Measurements from ENCODE around the gene ZBTB40. TPM values are rescaled to one million over a fixed set of nuclear protein-coding genes. Genes with fewer than 3 reads are reported as not detected.

ZBTB40 gene
- total RNA-seq, 6 experiments from 2014 or later, result 6.2 to 7.6 (median 7.0) TPM

DNA sequence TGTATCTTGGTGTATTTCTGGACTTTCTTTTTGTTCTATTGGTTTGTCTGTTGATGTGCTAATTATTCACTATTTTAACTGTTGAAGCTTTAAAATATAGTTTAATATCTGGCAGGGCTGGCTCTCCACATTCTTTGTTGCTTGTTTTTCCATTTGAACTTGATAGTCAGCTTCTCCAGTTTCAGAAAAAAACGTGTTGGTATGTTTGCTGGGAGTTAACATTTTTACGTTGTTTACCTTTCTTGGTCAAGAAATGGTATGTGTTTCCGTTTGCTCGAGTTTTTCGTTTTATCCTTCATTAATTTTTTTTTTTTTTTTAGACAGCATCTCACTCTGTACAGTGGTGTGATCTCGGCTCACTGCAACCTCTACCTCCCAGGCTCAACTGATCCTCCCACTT is 16.9 kb upstream of the ZBTB40 start:
- no peaks in the 10 kb centered on the region for H3K4me1 ChIP-seq
- H3K4me3 ChIP-seq, result no peak overlapping the region
- H3K9me3 ChIP-seq, result peaks cover 0 to 6% (median 0%) of the 10 kb centered on the region in 4 donors
- DNase-seq (no peak), ATAC-seq (no peak)
- 54% methylated on average over 6 of the region's 6 CpGs for WGBS (ENCODE audit: insufficient coverage, low coverage, low lambda C conversion rate, missing lambda C conversion rate)
- intact Hi-C loops (cut with DNase I), result no loop called here
- H3K27me3 ChIP-seq, result no peaks in the 10 kb centered on the region
- H3K36me3 ChIP-seq, result no peaks in the 10 kb centered on the region
- H3K27ac ChIP-seq, result no peak overlapping the region
- TF ChIP-seq POLR2A (IDR thresholded peaks at IDR 0.05), result no peak
- TF ChIP-seq, protein P1, sequence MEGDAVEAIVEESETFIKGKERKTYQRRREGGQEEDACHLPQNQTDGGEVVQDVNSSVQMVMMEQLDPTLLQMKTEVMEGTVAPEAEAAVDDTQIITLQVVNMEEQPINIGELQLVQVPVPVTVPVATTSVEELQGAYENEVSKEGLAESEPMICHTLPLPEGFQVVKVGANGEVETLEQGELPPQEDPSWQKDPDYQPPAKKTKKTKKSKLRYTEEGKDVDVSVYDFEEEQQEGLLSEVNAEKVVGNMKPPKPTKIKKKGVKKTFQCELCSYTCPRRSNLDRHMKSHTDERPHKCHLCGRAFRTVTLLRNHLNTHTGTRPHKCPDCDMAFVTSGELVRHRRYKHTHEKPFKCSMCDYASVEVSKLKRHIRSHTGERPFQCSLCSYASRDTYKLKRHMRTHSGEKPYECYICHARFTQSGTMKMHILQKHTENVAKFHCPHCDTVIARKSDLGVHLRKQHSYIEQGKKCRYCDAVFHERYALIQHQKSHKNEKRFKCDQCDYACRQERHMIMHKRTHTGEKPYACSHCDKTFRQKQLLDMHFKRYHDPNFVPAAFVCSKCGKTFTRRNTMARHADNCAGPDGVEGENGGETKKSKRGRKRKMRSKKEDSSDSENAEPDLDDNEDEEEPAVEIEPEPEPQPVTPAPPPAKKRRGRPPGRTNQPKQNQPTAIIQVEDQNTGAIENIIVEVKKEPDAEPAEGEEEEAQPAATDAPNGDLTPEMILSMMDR (IDR thresholded peaks at IDR 0.05), result no peak

GRCh38 chr1:22436948-22437347 is 14.7 kb upstream of the ZBTB40 start:
- ATAC-seq (no peak), DNase-seq (no peak)
- Histone ChIP-seq H3K4me3 (no peak overlapping the region), H3K27me3 (no peaks in the 10 kb centered on the region), H3K27ac (no peak overlapping the region), H3K36me3 (no peaks in the 10 kb centered on the region), H3K4me1 (no peaks in the 10 kb centered on the region), H3K9me3 (peaks cover 0 to 6% (median 0%) of the 10 kb centered on the region in 4 donors)
- intact Hi-C loops (cut with DNase I), result no loop called here
- WGBS (ENCODE audit: insufficient coverage, low coverage, low lambda C conversion rate, missing lambda C conversion rate), result 61% methylated on average over 2 of the region's 2 CpGs
- no peak for TF ChIP-seq POLR2A (IDR thresholded peaks at IDR 0.05)
- TF ChIP-seq, protein P1 (IDR thresholded peaks at IDR 0.05), result no peak

GRCh38 chr1:22437573-22437972 is 14.1 kb upstream of the ZBTB40 start:
- no peak for ATAC-seq

GRCh38 chr1:22440582-22440981 is 11.1 kb upstream of the ZBTB40 start:
- intact Hi-C loops (cut with DNase I), result no loop called here
- no peaks in the 10 kb centered on the region for H3K4me1 ChIP-seq
- ATAC-seq, result no peak
- H3K9me3 ChIP-seq, result peaks cover 0 to 6% (median 0%) of the 10 kb centered on the region in 4 donors
- no peak for DNase-seq
- no peak overlapping the region for H3K4me3 ChIP-seq
- H3K27ac ChIP-seq, result no peak overlapping the region
- no peaks in the 10 kb centered on the region for H3K36me3 ChIP-seq
- TF ChIP-seq, protein P1 (IDR thresholded peaks at IDR 0.05), result no peak
- TF ChIP-seq POLR2A (IDR thresholded peaks at IDR 0.05), result no peak
- no peaks in the 10 kb centered on the region for H3K27me3 ChIP-seq

More at GRCh38 chr1:22437573-22437972, 14.1 kb upstream of the ZBTB40 start:
- intact Hi-C loops (cut with DNase I), result no loop called here
- no peaks in the 10 kb centered on the region for H3K27me3 ChIP-seq
- no peak overlapping the region for H3K27ac ChIP-seq
- H3K36me3 ChIP-seq, result no peaks in the 10 kb centered on the region
- no peak for DNase-seq
- 57% methylated on average over 13 of the region's 13 CpGs for WGBS (ENCODE audit: insufficient coverage, low coverage, low lambda C conversion rate, missing lambda C conversion rate)
- H3K4me1 ChIP-seq, result no peaks in the 10 kb centered on the region
- no peak overlapping the region for H3K4me3 ChIP-seq
- H3K9me3 ChIP-seq, result peaks cover 0 to 6% (median 0%) of the 10 kb centered on the region in 4 donors
- TF ChIP-seq, protein P1 (IDR thresholded peaks at IDR 0.05), result no peak
- no peak for TF ChIP-seq POLR2A (IDR thresholded peaks at IDR 0.05)
